Embryonic facial prominence (tissue), 1 donor: ENCODE measurements around the gene ZFR2.
"Not testable (repeated sequence)": the region's sequence is repeated elsewhere in the genome, so short reads cannot be mapped to it uniquely, and the experiment has no call there.

Experiments
- DNase-seq: peaks from one replicate; pipeline ENCODE4 v3.0.0-alpha.2; 2016; ENCODE audit errors: extremely low spot score

ZFR2 gene

GRCh38 chr19:3771000-3771905 is 97.6 kb downstream of the ZFR2 start:
- DNase-seq = no peak

GRCh38 chr19:3770136-3770999 is 98.5 kb downstream of the ZFR2 start:
- DNase-seq = no peak

GRCh38 chr19:3769494-3769893 is 99.3 kb downstream of the ZFR2 start:
- no peak for DNase-seq

GRCh38 chr19:3768748-3769099 is 100.1 kb downstream of the ZFR2 start:
- no peak for DNase-seq

DNA sequence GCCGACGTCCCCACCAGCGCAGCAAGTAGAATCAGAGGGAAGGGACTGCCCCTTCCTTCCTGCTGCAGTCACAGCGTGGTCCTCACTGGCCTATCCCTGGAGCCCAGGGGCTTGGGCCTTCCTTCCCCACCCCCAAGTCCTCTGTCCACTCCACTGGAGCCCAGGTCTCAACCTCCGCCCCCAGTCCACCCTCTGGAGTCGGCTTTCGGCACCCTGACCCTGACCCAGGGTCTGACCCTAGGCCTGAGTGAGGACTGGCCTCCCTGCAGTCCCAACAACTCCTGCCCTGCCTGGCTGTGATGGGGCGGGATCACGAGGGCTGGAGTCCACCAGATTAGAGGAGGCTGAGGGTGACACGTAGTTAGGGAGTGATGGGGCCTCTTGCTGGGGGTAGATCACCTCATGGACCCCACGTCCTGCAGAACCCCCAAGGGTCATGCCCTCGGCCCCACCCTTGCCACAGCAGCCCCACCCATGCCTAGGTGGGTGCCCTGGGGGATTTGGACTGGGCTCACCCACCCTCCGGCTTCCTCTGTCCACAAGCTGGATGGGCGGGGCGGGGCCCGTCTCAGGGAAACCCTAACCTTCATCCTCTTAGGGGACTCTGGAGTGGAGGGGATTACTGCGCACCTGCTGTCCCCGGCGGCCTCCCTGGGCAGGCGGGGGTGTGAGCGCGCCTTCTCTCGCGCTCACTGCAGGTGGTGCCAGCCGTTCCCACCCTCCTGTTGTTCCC is 100.7 kb downstream of the ZFR2 start:
- DNase-seq = no peak

GRCh38 chr19:3767050-3767449 is 101.8 kb downstream of the ZFR2 start:
- no peak for DNase-seq

GRCh38 chr19:3766520-3766919 is 102.3 kb downstream of the ZFR2 start:
- DNase-seq = no peak

DNA sequence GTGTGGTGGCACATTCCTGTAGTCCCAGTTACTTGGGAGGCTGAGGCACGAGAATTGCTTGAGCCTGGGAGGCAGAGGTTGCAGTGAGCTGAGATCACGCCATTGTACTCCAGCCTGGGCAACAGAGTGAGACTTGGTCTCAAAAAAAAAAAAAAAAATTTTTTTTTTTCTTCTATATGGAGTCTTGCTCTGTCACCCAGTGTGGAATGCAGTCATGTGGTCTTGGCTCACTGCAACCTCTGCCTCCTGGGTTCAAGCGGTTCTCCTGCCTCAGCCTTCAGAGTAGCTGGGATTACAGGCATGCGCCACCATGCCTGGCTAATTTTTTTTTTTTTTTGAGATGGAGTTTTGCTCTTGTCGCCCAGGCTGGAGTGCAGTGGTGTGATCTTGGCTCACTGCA is 103.1 kb downstream of the ZFR2 start:
- not testable (repeated sequence) for DNase-seq

DNA sequence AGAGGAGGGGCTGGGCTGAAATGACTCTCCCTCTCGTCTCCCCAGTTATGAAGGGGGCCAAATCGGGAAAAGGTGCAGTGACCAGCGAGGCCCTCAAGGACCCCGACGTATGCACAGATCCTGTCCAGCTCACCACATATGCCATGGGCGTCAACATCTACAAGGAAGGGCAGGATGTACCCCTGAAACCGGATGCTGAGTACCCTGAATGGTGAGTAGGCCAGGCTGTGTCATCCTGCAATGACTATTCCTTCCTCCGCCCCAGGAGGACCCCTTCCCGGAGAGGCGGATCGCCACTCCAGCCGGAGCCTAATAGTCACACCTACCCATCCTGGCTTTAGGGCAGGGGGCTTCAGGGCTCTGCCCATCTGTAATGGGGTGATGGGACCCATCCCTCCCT is 103.7 kb downstream of the ZFR2 start:
- no peak for DNase-seq

DNA sequence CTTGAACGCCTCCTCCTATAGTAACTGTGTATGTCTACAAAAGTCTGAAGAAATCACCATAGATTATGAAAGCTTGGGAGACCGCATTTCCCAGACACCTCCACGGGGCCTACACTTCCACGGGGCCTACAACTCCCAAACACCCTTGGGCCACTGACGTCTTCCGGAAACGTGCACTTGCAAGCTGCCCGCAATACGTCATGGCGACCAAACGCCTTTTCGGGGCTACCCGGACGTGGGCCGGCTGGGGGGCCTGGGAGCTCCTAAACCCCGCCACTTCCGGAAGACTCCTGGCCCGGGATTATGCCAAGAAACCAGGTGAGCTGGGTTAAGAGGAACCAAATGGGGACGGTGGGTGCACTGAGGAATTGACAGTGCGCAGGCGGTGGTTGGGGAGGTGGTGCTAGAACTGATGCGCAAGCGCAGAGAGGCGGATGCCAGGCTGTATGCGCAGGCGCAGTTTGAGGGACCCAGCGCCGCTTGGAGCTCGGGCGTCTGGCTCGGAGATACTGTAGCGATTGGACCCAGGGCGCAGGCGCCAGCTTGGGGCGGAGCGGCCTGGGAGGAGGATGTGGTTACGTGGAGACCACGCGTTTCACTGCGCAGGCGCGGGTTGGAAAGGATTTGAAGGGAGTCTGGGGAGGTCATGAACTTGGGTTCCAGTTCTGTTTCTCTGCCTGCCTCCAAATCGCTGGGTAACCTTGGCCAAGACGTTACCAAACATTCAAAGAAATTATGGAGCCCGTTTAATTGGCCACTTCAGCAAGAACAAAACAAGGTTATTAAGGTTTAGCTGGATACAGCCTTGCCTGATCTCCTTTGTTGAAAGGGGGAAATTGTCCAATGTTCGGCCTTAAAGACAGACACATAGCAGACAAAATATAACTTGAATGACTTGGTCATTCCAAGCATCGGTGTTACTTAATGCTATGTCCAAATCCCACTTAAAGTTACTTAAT is 106.1 kb downstream of the ZFR2 start, which contains the start of gene MRPL54:
TSS of gene MRPL54 (plus strand) at position 182 of the 959 bp plus-strand sequence. CDS start at position 201, 19 bp downstream.
- peak; percentile 97 for DNase-seq

DNA sequence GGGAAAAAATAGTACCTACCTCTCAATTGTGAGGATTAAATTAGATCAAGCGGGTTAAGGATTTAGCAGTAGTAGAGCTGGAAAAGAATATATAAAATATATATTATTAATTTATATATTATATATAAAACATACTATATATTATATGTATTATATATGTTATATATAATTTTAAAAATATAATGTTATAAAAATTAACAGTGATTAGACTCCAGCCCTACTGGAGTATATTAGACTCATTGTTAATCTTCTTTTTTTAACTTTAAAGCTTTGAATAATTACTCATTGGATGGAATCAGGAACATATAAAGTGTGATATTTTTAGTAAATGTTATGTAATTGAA is 106.7 kb downstream of the ZFR2 start:
- no peak for DNase-seq

GRCh38 chr19:3761382-3762129 is 107.3 kb downstream of the ZFR2 start, which contains the start of gene APBA3:
Gene APBA3, minus strand, starts transcription at chr19:3761692. Its CDS starts 1,428 bp downstream, at chr19:3760264.
- peak; percentile 55 for DNase-seq

- DNase-seq = no peak
Observed at GRCh38 chr19:3760871-3761361, 107.9 kb downstream of the ZFR2 start.

DNA sequence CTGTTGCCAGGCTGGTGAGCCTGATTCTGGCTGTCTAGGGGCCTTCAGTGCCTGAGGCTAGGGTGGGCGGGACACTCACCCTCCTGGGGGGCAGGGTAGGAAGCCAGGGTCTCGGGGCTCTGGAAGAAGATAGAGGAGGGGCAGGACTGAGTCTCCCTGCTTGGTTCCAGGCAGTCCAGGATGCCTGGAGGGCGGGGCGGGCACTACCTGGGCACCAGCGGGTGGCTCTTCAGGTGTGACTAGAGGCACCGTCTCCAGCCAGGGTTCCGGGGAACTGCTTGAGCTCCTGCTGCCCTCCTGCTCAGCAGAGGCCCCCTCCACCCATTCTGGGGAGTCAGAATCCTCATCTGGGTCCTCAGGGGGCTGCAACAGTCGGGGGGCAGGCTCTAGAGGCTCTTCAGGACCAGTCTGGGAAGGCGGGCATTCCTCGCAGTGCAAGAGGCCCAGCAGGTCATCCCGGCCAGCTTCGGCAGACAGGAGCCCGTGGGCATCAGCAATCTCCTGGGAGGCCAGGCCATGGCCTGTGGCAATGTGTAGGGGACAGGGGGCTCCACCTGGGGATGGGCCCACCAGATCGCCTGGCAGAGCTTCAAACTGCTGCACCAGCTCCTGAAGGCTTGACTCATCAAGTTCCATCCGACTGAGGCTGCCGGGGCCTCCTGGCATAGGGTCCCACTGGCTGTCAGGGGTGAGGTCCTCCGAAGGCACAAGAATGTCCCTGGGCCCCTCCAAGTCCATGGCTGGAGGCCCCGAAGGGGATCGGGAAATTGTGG is 109.2 kb downstream of the ZFR2 start:
- no peak for DNase-seq

- not testable (repeated sequence) for DNase-seq
Observed at GRCh38 chr19:3758297-3758696, 110.5 kb downstream of the ZFR2 start.

GRCh38 chr19:3757705-3758104 is 111.1 kb downstream of the ZFR2 start:
- DNase-seq = not testable (repeated sequence)
